ENCODE data around the gene HK1.

HK1 gene

DNA sequence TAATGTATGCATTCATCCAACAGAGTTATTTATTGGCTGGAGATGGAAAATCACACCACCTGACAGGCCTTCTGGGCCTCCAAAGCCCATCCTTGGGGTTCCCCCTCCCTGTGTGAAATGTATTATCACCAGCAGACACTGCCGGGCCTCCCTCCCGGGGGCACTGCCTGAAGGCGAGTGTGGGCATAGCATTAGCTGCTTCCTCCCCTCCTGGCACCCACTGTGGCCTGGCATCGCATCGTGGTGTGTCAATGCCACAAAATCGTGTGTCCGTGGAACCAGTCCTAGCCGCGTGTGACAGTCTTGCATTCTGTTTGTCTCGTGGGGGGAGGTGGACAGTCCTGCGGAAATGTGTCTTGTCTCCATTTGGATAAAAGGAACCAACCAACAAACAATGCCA is 123.1 kb downstream of the HK1 start:
- Histone ChIP-seq H3K4me1 (ENCODE audit: insufficient read depth, low read length) (no peaks in the 10 kb centered on the region), H2AFZ (ENCODE audit: low read depth, low read length) (no peak overlapping the region), H3K27ac (ENCODE audit: low read length) (no peak overlapping the region), H3K4me2 (ENCODE audit: insufficient read depth, low read length) (no peak overlapping the region), H3K27me3 (ENCODE audit: insufficient read depth, low read length, poor library complexity) (no peaks in the 10 kb centered on the region), H3K79me2 (ENCODE audit: insufficient read depth, low read length) (no peaks in the 10 kb centered on the region), H3K36me3 (ENCODE audit: insufficient read depth, low read length) (peaks cover 46% of the 10 kb centered on the region), H3K4me3 (ENCODE audit: low read depth in 1 of 2, low read length in 2 of 2) (no peak overlapping the region), H4K20me1 (ENCODE audit: insufficient read depth, low read length) (peaks cover 3% of the 10 kb centered on the region; the same call in 1 of the 2 replicates), H3K9me3 (ENCODE audit: insufficient read depth, low read length, severe bottlenecking) (no peaks in the 10 kb centered on the region), H3K9ac (ENCODE audit: low read depth, low read length) (no peak overlapping the region)
- ATAC-seq (ENCODE audit: insufficient read depth, low read depth) (no peak), DNase-seq (no peak)
- TF ChIP-seq EZH2 (IDR thresholded peaks at IDR 0.05; ENCODE audit: borderline replicate concordance, low read depth, low read length, severe bottlenecking) (no peak), CTCF (IDR thresholded peaks at IDR 0.05; ENCODE audit: borderline replicate concordance, extremely low read depth, low read length, poor library complexity, severe bottlenecking) (no peak)

GRCh38 chr10:69402386-69402785 is 124.1 kb downstream of the HK1 start:
- TF ChIP-seq EZH2 (IDR thresholded peaks at IDR 0.05; ENCODE audit: borderline replicate concordance, low read depth, low read length, severe bottlenecking): no peak
- no peak for TF ChIP-seq CTCF (IDR thresholded peaks at IDR 0.05; ENCODE audit: borderline replicate concordance, extremely low read depth, low read length, poor library complexity, severe bottlenecking)
- Histone ChIP-seq H3K4me2 (ENCODE audit: insufficient read depth, low read length) (no peak overlapping the region), H3K4me1 (ENCODE audit: insufficient read depth, low read length) (no peaks in the 10 kb centered on the region), H2AFZ (ENCODE audit: low read depth, low read length) (no peak overlapping the region), H3K27me3 (ENCODE audit: insufficient read depth, low read length, poor library complexity) (no peaks in the 10 kb centered on the region), H3K36me3 (ENCODE audit: insufficient read depth, low read length) (peaks cover 40% of the 10 kb centered on the region), H4K20me1 (ENCODE audit: insufficient read depth, low read length) (peaks cover 3% of the 10 kb centered on the region; the same call in 1 of the 2 replicates), H3K4me3 (ENCODE audit: low read depth in 1 of 2, low read length in 2 of 2) (no peak overlapping the region), H3K27ac (ENCODE audit: low read length) (no peak overlapping the region), H3K9ac (ENCODE audit: low read depth, low read length) (no peak overlapping the region), H3K9me3 (ENCODE audit: insufficient read depth, low read length, severe bottlenecking) (no peaks in the 10 kb centered on the region), H3K79me2 (ENCODE audit: insufficient read depth, low read length) (no peaks in the 10 kb centered on the region)
- no peak for ATAC-seq (ENCODE audit: insufficient read depth, low read depth)
- no peak for DNase-seq

GRCh38 chr10:69403066-69403465 is 124.8 kb downstream of the HK1 start:
- H4K20me1 ChIP-seq (ENCODE audit: insufficient read depth, low read length): peaks cover 3% of the 10 kb centered on the region; the same call in 1 of the 2 replicates
- no peaks in the 10 kb centered on the region for H3K27me3 ChIP-seq (ENCODE audit: insufficient read depth, low read length, poor library complexity)
- no peak overlapping the region for H3K4me2 ChIP-seq (ENCODE audit: insufficient read depth, low read length)
- DNase-seq: no peak
- H2AFZ ChIP-seq (ENCODE audit: low read depth, low read length): no peak overlapping the region
- peaks cover 39% of the 10 kb centered on the region for H3K36me3 ChIP-seq (ENCODE audit: insufficient read depth, low read length)
- no peak overlapping the region for H3K4me3 ChIP-seq (ENCODE audit: low read depth in 1 of 2, low read length in 2 of 2)
- H3K27ac ChIP-seq (ENCODE audit: low read length): no peak overlapping the region
- H3K9ac ChIP-seq (ENCODE audit: low read depth, low read length): no peak overlapping the region
- no peaks in the 10 kb centered on the region for H3K4me1 ChIP-seq (ENCODE audit: insufficient read depth, low read length)
- no peak for ATAC-seq (ENCODE audit: insufficient read depth, low read depth)
- H3K79me2 ChIP-seq (ENCODE audit: insufficient read depth, low read length): no peaks in the 10 kb centered on the region
- H3K9me3 ChIP-seq (ENCODE audit: insufficient read depth, low read length, severe bottlenecking): no peaks in the 10 kb centered on the region
- TF ChIP-seq EZH2 (IDR thresholded peaks at IDR 0.05; ENCODE audit: borderline replicate concordance, low read depth, low read length, severe bottlenecking) (no peak), CTCF (IDR thresholded peaks at IDR 0.05; ENCODE audit: borderline replicate concordance, extremely low read depth, low read length, poor library complexity, severe bottlenecking) (no peak)

DNA sequence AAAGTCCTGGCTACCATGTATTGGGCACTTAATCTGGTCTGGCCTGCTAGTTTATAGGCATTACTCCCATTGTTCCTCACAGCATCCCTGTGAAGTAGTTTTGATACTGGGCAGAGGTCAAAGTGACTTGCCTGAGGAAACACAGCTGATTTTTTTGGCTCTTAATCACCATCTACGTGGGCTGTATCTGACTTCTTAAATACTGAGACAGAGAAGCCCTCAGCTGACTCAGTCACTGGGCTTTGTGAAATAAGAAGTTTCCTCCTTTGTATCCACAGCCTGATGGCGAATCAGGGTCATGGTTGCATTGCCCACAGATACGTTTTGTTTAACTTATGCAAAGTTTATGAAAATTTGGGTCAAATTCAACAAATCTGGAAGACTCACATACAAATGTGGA is 125.2 kb downstream of the HK1 start:
- no peak for DNase-seq
- Histone ChIP-seq H3K9ac (ENCODE audit: low read depth, low read length) (no peak overlapping the region), H4K20me1 (ENCODE audit: insufficient read depth, low read length) (peaks cover 3% of the 10 kb centered on the region; the same call in 1 of the 2 replicates), H3K4me1 (ENCODE audit: insufficient read depth, low read length) (no peaks in the 10 kb centered on the region), H3K4me3 (ENCODE audit: low read depth in 1 of 2, low read length in 2 of 2) (no peak overlapping the region), H3K27me3 (ENCODE audit: insufficient read depth, low read length, poor library complexity) (no peaks in the 10 kb centered on the region), H2AFZ (ENCODE audit: low read depth, low read length) (no peak overlapping the region), H3K9me3 (ENCODE audit: insufficient read depth, low read length, severe bottlenecking) (no peaks in the 10 kb centered on the region), H3K27ac (ENCODE audit: low read length) (no peak overlapping the region), H3K79me2 (ENCODE audit: insufficient read depth, low read length) (no peaks in the 10 kb centered on the region), H3K36me3 (ENCODE audit: insufficient read depth, low read length) (peaks cover 36% of the 10 kb centered on the region), H3K4me2 (ENCODE audit: insufficient read depth, low read length) (no peak overlapping the region)
- no peak for ATAC-seq (ENCODE audit: insufficient read depth, low read depth)
- TF ChIP-seq CTCF (IDR thresholded peaks at IDR 0.05; ENCODE audit: borderline replicate concordance, extremely low read depth, low read length, poor library complexity, severe bottlenecking) (no peak), EZH2 (IDR thresholded peaks at IDR 0.05; ENCODE audit: borderline replicate concordance, low read depth, low read length, severe bottlenecking) (no peak)
